Ovary (tissue), 1 donor: Measurements from ENCODE around the gene B4GALT5.

ENCODE experiments used
- EP300 ChIP-seq: sonication (generic); formaldehyde crosslinking; IDR thresholded peaks from one replicate; pipeline ENCODE4 v1.6.1; 2017; ENCODE audit warnings: antibody characterized with exemption
- POLR2A ChIP-seq: fragments of 450-650 bp; IDR thresholded peaks from one replicate; pipeline ENCODE4 v1.6.1; 2017; ENCODE audit warnings: antibody characterized with exemption, mild to moderate bottlenecking, moderate library complexity

DNA sequence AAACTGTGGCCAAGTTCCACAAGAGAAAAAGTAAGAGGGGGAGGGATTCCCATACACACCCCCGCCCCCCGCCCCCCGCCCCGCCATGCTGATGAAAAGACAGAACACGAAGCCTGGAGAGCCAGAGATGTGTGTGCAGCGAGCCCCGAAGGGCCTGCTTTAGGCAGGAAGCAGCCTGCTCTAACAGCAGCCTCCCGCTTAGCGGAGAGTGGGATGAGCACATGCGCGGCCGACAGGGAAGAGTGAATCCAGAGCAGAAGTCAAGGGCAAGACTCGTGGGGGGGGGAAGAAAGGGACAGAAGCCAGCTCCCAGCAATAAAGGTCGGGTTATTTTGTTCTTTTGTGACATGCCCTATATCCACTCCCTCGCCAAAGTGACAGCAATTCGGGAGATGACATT, 78.5 kb downstream of the B4GALT5 start:
- TF ChIP-seq POLR2A (no peak), EP300 (no peak)
